Upper lobe of right lung (tissue), 1 donor: ENCODE measurements around the gene MRPS30. TPM values are rescaled to one million over a fixed set of nuclear protein-coding genes. Genes with fewer than 3 reads are reported as not detected.
"Not testable (repeated sequence)": the region's sequence is repeated elsewhere in the genome, so short reads cannot be mapped to it uniquely, and the experiment has no call there.

ENCODE experiments used
- ATAC-seq: fragments of 200-7000 bp; cut with Tn5 transposase; one replicate; pipeline ENCODE4 v1.9.1; 2020; ENCODE audit warnings: mild to moderate bottlenecking, moderate library complexity
- DNase-seq: peaks from one replicate; pipeline ENCODE4 v3.0.0-alpha.2; 2020
- H3K27ac ChIP-seq: fragments of 200-600 bp; one replicate; pipeline ENCODE4 v1.8.0; 2022
- H3K27me3 ChIP-seq: fragments of 200-600 bp; one replicate; pipeline ENCODE4 v1.8.0; 2022; ENCODE audit warnings: mild to moderate bottlenecking
- H3K36me3 ChIP-seq: fragments of 200-600 bp; one replicate; pipeline ENCODE4 v1.8.0; 2022
- H3K4me1 ChIP-seq: fragments of 200-600 bp; one replicate; pipeline ENCODE4 v1.8.0; 2022
- H3K4me3 ChIP-seq: fragments of 200-600 bp; one replicate; pipeline ENCODE4 v1.8.0; 2022; ENCODE audit warnings: mild to moderate bottlenecking
- H3K9me3 ChIP-seq: fragments of 200-600 bp; one replicate; pipeline ENCODE4 v1.8.0; 2022
- CTCF ChIP-seq: fragments of 200-600 bp; IDR thresholded peaks from one replicate; pipeline ENCODE4 v1.8.0; 2022; ENCODE audit warnings: antibody characterized with exemption
- intact Hi-C: fragments of 100-400 bp; cut with DNase I; formaldehyde crosslinking; loops from one replicate; pipeline ENCODE4 v1.11.0; 2022
- total RNA-seq: library from RNA; stranded (reverse); fragmentation: NEBNext Ultra II Directional; extraction: Animal tissue kit (Norgen Biotek cat#: 25700); gene quantifications from one replicate; pipeline ENCODE4 v1.2.1, GENCODE V29; 2021
- donor health status: DM: no; HTN: yes; CAD: no; lungs with severe emphysema.

The MRPS30 gene
- total RNA-seq, 1 donor from 2014 or later = 37.8 TPM

- H3K27me3 ChIP-seq = no peaks in the 10 kb centered on the region
- TF ChIP-seq CTCF = peak; percentile 59
- DNase-seq (no peak), ATAC-seq (peak; percentile 55)
- no peaks in the 10 kb centered on the region for H3K9me3 ChIP-seq
- intact Hi-C loops = no loop called here
- H3K4me1 ChIP-seq = no peaks in the 10 kb centered on the region
- no peaks in the 10 kb centered on the region for H3K36me3 ChIP-seq
- no peak overlapping the region for H3K4me3 ChIP-seq
- H3K27ac ChIP-seq = no peak overlapping the region
These were observed 34.4 kb upstream of the MRPS30 start for GRCh38 chr5:44774279-44774880.

GRCh38 chr5:44779167-44779566, 29.6 kb upstream of the MRPS30 start:
- Histone ChIP-seq H3K27ac (no peak overlapping the region), H3K9me3 (no peaks in the 10 kb centered on the region), H3K36me3 (no peaks in the 10 kb centered on the region), H3K4me1 (no peaks in the 10 kb centered on the region), H3K4me3 (no peak overlapping the region), H3K27me3 (no peaks in the 10 kb centered on the region)
- no peak for ATAC-seq
- intact Hi-C loops = no loop called here
- TF ChIP-seq CTCF = no peak
- DNase-seq = no peak

GRCh38 chr5:44783634-44784315, 25.0 kb upstream of the MRPS30 start:
- H3K9me3 ChIP-seq = no peaks in the 10 kb centered on the region
- no peak for ATAC-seq
- no peak for DNase-seq
- no peaks in the 10 kb centered on the region for H3K27me3 ChIP-seq
- no peak for TF ChIP-seq CTCF
- H3K4me3 ChIP-seq = no peak overlapping the region
- H3K27ac ChIP-seq = no peak overlapping the region
- intact Hi-C loops = no loop called here
- H3K4me1 ChIP-seq = no peaks in the 10 kb centered on the region
- H3K36me3 ChIP-seq = no peaks in the 10 kb centered on the region

- Histone ChIP-seq H3K36me3 (no peaks in the 10 kb centered on the region), H3K9me3 (no peaks in the 10 kb centered on the region), H3K4me1 (no peaks in the 10 kb centered on the region), H3K27me3 (no peaks in the 10 kb centered on the region), H3K27ac (no peak overlapping the region), H3K4me3 (no peak overlapping the region)
- DNase-seq (no peak), ATAC-seq (no peak)
- intact Hi-C loops = no loop called here
- no peak for TF ChIP-seq CTCF
These were observed 21.0 kb upstream of the MRPS30 start for GRCh38 chr5:44787731-44788130.

- DNase-seq, intact Hi-C loops, H3K9me3 ChIP-seq, H3K4me1 ChIP-seq, H3K27ac ChIP-seq, ATAC-seq, H3K27me3 ChIP-seq, H3K4me3 ChIP-seq, H3K36me3 ChIP-seq: not testable (repeated sequence)
These were observed 19.3 kb upstream of the MRPS30 start for GRCh38 chr5:44789372-44789995.

- H3K27me3 ChIP-seq, H3K36me3 ChIP-seq, H3K27ac ChIP-seq, ATAC-seq, H3K9me3 ChIP-seq, intact Hi-C loops, H3K4me1 ChIP-seq, DNase-seq, H3K4me3 ChIP-seq: not testable (repeated sequence)
These were observed 16.6 kb upstream of the MRPS30 start for GRCh38 chr5:44792031-44792673.
